Prostate gland (tissue), 2 donors: ENCODE measurements around the gene SFN. TPM values are rescaled to one million over a fixed set of nuclear protein-coding genes. Genes with fewer than 3 reads are reported as not detected.
A peak's percentile ranks its signal among the peaks of the same experiment; 100 is the strongest.
"Not testable (repeated sequence)": the region's sequence is repeated elsewhere in the genome, so short reads cannot be mapped to it uniquely, and the experiment has no call there.

Experiments
- DNase-seq: peaks from one replicate; pipeline ENCODE4 v3.0.0-alpha.2; 2019; ENCODE audit warnings: low spot score
- H3K27ac ChIP-seq, 2 donors: fragments of 200-600 bp; sonication (generic); 2 replicates each; pipeline ENCODE4 v1.5.1; 2017 to 2019
- H3K27me3 ChIP-seq: fragments of 200-600 bp; sonication (generic); replicated peaks from 2 replicates; pipeline ENCODE4 v1.5.1; 2019; ENCODE audit not compliant: insufficient read depth
- H3K36me3 ChIP-seq, 2 donors: fragments of 200-600 bp; sonication (generic); 1 replicate in 1 of 2; 2 replicates in 1 of 2; pipeline versions ENCODE4 v1.5.1 to v1.8.1; 2017 to 2019
- H3K4me1 ChIP-seq: fragments of 200-600 bp; sonication (generic); replicated peaks from 2 replicates; pipeline ENCODE4 v1.5.1; 2019
- H3K4me3 ChIP-seq, 2 donors: fragments of 200-600 bp; sonication (generic); 2 replicates each; pipeline ENCODE4 v1.5.1; 2017 to 2019
- H3K9me3 ChIP-seq: fragments of 200-600 bp; sonication (generic); 2 replicates; pipeline ENCODE4 v1.5.1; 2017
- POLR2A ChIP-seq: fragments of 450-650 bp; IDR thresholded peaks from one replicate; pipeline ENCODE4 v1.6.1; 2016; ENCODE audit warnings: antibody characterized with exemption, mild to moderate bottlenecking
- POLR2AphosphoS5 ChIP-seq: sonication (generic); formaldehyde crosslinking; IDR thresholded peaks from one replicate; pipeline ENCODE4 v1.6.1; 2017; ENCODE audit warnings: antibody characterized with exemption
- WGBS: methylation state at CpG from one replicate; pipeline ENCODE4 v1.1.5; 2018; 5-methylcytosine and 5-hydroxymethylcytosine counted together
- intact Hi-C: fragments of 100-400 bp; cut with DNase I; formaldehyde crosslinking; loops from one replicate; pipeline ENCODE4 v1.14.2; 2022
- total RNA-seq, 2 donors: library from RNA; depleted of rRNA; stranded (reverse); fragments of >200 nt; gene quantifications; one replicate each; pipeline ENCODE4 v1.1.0, GENCODE V29; 2016
- TF ChIP-seq, protein P1 (sequence below), 4 experiments: fragments of 200-600 bp in 2 of 4; fragments of 450-650 bp in 2 of 4; sonication (generic) in 2 of 4; IDR thresholded peaks; 1 replicate in 3 of 4; 2 replicates in 1 of 4; pipeline ENCODE4 v1.5.1; 2016 to 2019; ENCODE audit warnings: antibody characterized with exemption in 4 of 4, mild to moderate bottlenecking in 2 of 4, moderate library complexity in 2 of 4

Gene SFN
- total RNA-seq, 2 donors from 2014 or later: 39.2 to 80.7 TPM

DNA sequence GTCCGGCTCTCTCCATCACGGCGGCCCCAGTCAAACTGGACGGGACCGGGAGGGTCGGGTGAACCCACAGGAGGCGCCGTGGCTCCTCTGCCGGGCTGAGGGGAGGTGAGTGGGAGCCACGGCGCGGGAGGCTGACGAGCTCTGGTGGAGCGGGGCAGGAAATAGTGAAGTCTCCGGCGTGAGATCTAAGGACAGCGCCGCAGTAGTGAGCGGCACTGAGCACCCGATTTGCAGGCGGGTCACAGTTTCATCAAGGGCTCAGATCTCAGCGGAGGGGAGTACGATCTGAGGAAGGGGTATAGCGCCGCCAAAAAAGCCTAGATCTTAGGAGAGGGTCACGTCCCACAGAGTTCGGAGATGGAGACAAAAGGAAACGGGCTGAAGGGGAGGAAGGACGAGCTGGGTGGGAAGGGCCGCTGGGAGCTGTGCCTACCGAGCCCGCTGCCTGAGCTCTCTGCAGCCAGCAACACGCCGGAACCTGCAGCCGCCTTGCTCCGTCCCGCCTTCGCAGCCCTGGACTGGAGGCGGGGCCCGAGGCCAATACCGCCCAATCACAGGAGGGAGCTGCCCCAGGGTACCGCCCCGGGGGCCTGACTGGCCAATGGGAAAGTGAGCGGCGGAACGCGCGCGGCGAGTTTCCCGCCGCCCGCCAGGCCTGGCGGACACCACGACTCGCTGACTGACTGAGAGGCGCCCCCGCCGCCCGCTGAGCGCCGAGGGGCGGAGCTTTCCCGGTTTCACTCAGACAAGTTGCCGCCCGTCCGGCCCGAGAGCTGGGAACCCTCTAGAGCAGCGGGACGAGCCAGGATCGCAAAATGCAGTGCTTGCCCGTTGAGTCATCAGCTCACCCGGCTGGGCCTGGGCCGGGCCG lies 1.9 kb downstream of the SFN start:
- peak; percentile 97 for DNase-seq
- Histone ChIP-seq H3K4me3 (peak overlapping the region; percentile 39 to 59), H3K4me1 (peaks cover 7% of the 10 kb centered on the region), H3K27me3 (no peaks in the 10 kb centered on the region), H3K27ac (peak overlapping the region; percentile 99), H3K36me3 (no peaks in the 10 kb centered on the region), H3K9me3 (no peaks in the 10 kb centered on the region)
- intact Hi-C loops: loop anchor here (10.0 kb wide), 1 partner anchor 170 kb away; the partner anchor contains the start of gene ARID1A
- TF ChIP-seq POLR2A (peak; percentile 95), POLR2AphosphoS5 (peak; percentile 93)
- TF ChIP-seq, protein P1, sequence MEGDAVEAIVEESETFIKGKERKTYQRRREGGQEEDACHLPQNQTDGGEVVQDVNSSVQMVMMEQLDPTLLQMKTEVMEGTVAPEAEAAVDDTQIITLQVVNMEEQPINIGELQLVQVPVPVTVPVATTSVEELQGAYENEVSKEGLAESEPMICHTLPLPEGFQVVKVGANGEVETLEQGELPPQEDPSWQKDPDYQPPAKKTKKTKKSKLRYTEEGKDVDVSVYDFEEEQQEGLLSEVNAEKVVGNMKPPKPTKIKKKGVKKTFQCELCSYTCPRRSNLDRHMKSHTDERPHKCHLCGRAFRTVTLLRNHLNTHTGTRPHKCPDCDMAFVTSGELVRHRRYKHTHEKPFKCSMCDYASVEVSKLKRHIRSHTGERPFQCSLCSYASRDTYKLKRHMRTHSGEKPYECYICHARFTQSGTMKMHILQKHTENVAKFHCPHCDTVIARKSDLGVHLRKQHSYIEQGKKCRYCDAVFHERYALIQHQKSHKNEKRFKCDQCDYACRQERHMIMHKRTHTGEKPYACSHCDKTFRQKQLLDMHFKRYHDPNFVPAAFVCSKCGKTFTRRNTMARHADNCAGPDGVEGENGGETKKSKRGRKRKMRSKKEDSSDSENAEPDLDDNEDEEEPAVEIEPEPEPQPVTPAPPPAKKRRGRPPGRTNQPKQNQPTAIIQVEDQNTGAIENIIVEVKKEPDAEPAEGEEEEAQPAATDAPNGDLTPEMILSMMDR (IDR thresholded peaks at IDR 0.05): peak in 2 of 4 experiments; percentile 44 to 52
- under 1% methylated on average over 44 of the region's 75 CpGs for WGBS

DNA sequence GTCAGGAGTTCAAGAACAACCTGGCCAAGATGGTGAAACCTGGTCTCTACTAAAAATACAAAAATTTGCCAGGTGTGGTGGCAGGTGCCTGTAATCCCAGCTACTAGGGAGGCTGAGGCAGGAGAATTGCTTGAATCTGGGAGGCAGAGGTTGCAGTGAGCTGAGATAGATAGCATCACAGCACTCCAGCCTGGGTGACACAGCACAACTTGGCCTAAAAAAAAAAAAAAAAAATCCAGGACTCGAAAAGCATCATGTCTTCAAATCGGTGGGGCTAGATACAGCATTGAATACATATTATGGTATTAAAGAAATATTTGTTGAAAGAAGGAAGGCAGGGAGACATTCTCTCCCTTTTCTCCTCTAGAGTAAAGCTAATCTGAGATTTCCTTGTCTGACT lies 10.1 kb downstream of the SFN start:
- not testable (repeated sequence) for H3K4me3 ChIP-seq, DNase-seq, H3K36me3 ChIP-seq, H3K4me1 ChIP-seq, H3K27ac ChIP-seq, H3K27me3 ChIP-seq, H3K9me3 ChIP-seq
- WGBS: 69% methylated on average over 2 of the region's 2 CpGs
- intact Hi-C loops: loop anchor here (10.0 kb wide), 1 partner anchor 268 kb away; no protein-coding TSS in a partner anchor

DNA sequence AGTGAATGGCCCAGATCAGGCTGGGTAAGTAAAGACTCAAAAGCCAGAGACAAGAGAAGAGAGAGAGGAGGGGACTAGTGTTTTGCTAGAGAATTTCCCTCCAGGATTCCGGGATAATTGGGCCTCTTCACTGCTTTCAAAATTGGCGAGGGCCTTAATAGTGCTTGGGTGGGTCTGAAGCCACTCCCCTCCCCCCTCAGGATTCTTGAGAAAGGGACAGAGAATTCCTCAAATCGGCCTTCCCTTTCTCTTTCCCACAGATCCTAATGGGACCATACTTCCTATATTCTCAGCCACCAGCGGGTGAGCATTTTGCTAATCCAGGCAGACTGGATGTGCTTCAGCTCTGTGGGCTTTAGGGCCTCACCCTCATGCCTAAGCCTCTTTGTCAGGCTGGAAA lies 11.9 kb downstream of the SFN start:
- TF ChIP-seq POLR2A (no peak), POLR2AphosphoS5 (no peak)
- TF ChIP-seq, protein P1 (IDR thresholded peaks at IDR 0.05): no peak
- Histone ChIP-seq H3K27me3 (no peaks in the 10 kb centered on the region), H3K4me1 (peaks cover 3% of the 10 kb centered on the region), H3K27ac (no peak overlapping the region), H3K9me3 (no peaks in the 10 kb centered on the region), H3K4me3 (no peak overlapping the region), H3K36me3 (peaks cover 0 to under 1% of the 10 kb centered on the region in 2 donors)
- WGBS: 60% methylated on average over 4 of the region's 4 CpGs
- intact Hi-C loops: loop anchor here (10.0 kb wide), 1 partner anchor 270 kb away; no protein-coding TSS in a partner anchor
- no peak for DNase-seq

DNA sequence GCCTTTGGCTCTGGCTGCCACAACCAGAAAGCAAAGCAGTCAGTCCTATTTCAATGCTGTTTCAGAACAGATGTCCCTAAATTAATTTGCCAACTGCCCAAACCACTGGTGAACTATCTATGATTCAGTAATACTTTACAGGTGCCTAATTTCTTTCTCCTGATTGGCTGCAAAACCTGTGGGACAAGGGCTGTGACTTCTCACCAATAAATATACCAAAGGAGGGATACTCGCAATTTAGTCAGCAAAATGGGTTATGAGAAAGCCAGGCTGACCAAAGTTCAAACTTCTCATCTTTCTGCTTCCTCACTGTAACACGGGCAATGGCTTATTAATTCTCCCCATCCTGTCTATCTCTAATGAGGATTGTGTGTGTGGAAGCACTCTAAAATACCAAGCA lies 14.4 kb downstream of the SFN start:
- Histone ChIP-seq H3K9me3 (no peaks in the 10 kb centered on the region), H3K27ac (no peak overlapping the region), H3K4me1 (peaks cover 3% of the 10 kb centered on the region), H3K27me3 (no peaks in the 10 kb centered on the region), H3K36me3 (peaks cover 0 to 10% of the 10 kb centered on the region in 2 donors), H3K4me3 (no peak overlapping the region)
- intact Hi-C loops: loop anchor here (2.0 to 10.0 kb wide), 2 partner anchors 25 to 273 kb away; no protein-coding TSS in a partner anchor
- no peak for DNase-seq
- WGBS: 33% methylated on average over 2 of the region's 2 CpGs
- no peak for TF ChIP-seq POLR2A
- TF ChIP-seq, protein P1 (IDR thresholded peaks at IDR 0.05): no peak

DNA sequence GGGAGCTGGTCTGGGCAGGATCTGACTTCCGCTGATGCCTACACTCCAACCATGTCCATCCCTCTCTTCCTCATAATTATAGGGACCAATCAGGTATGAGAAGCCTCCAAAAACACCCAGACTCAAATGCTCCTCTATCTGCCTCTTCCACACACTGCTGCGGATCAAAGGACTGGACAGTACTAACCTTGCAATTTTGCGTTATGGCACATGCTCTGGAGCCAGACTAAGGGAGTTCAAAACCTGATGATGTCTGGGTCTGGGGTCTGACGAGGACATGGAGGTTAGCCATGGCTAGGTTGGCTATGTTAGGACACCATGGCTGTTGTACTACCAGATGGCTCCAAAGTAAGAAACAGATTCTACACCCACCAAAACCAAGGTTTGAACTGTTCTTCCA lies 16.8 kb downstream of the SFN start:
- Histone ChIP-seq H3K27ac (no peak overlapping the region), H3K27me3 (no peaks in the 10 kb centered on the region), H3K9me3 (no peaks in the 10 kb centered on the region), H3K4me3 (no peak overlapping the region), H3K36me3 (peaks cover 0 to 23% of the 10 kb centered on the region in 2 donors), H3K4me1 (peaks cover 3% of the 10 kb centered on the region)
- intact Hi-C loops: loop anchor here (10.0 kb wide), 1 partner anchor 275 kb away; no protein-coding TSS in a partner anchor
- DNase-seq: no peak
- TF ChIP-seq, protein P1 (IDR thresholded peaks at IDR 0.05): no peak
- WGBS: 89% methylated on average over 4 of the region's 4 CpGs

DNA sequence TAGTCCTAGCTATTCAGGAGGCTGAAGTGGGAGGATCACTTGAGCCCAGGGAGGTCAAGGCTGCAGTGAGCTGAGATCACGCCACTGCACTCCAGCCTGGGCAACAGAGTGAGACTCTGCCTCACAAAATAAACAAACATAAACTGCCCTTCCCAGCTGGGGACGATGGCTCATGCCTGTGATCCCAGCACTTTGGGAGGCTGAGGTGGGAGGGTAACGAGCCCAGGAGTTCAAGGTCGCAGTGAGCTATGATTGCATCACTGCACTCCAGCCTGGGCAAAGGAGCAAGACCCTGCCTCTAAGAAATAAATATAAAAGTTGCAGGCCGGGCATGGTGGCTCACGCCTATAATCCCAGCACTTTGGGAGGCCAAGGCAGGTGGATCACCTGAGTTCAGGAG lies 18.7 kb downstream of the SFN start:
- H3K27me3 ChIP-seq, H3K4me1 ChIP-seq, H3K4me3 ChIP-seq, H3K9me3 ChIP-seq, DNase-seq, intact Hi-C loops, H3K27ac ChIP-seq: not testable (repeated sequence)
- peaks cover 5 to 36% of the 10 kb centered on the region in 2 donors for H3K36me3 ChIP-seq
- WGBS: 89% methylated on average over 6 of the region's 6 CpGs
